GM23338 (cell line): Measurements from ENCODE around the gene DEPDC5. TPM values are rescaled to one million over a fixed set of nuclear protein-coding genes. Genes with fewer than 3 reads are reported as not detected.

Experiments used
- ATAC-seq: fragments of 200-7000 bp; cut with Tn5 transposase; 3 replicates; pipeline ENCODE4 v1.9.1; 2020
- DNase-seq: peaks from one replicate; pipeline ENCODE4 v3.0.0-alpha.2; 2015; ENCODE audit warnings: low spot score
- H2AFZ ChIP-seq: fragments of 200-600 bp; sonication (generic); 2 replicates; pipeline ENCODE4 v1.8.0; 2016; ENCODE audit warnings: antibody characterized with exemption, mild to moderate bottlenecking, moderate library complexity
- H3F3A ChIP-seq: fragments of 200-600 bp; sonication (generic); replicated peaks from 2 replicates; pipeline ENCODE4 v1.8.0; 2017; ENCODE audit warnings: antibody characterized with exemption, mixed run types, low read depth
- H3K27ac ChIP-seq: fragments of 200-600 bp; sonication (generic); 2 replicates; pipeline ENCODE4 v1.6.1; 2016; ENCODE audit warnings: low read depth
- H3K27me3 ChIP-seq: fragments of 200-600 bp; sonication (generic); 2 replicates; pipeline ENCODE4 v1.8.0; 2016; ENCODE audit warnings: mild to moderate bottlenecking, mixed run types, moderate library complexity; ENCODE audit not compliant: insufficient read depth
- H3K36me3 ChIP-seq: fragments of 200-600 bp; sonication (generic); 2 replicates; pipeline ENCODE4 v1.8.0; 2016; ENCODE audit warnings: mild to moderate bottlenecking; ENCODE audit not compliant: insufficient read depth
- H3K4me1 ChIP-seq: fragments of 200-600 bp; sonication (generic); 2 replicates; pipeline ENCODE4 v1.8.0; 2016; ENCODE audit warnings: mild to moderate bottlenecking, moderate library complexity; ENCODE audit not compliant: insufficient read depth
- H3K4me2 ChIP-seq: fragments of 200-600 bp; sonication (generic); 2 replicates; pipeline ENCODE4 v1.7.1; 2017; ENCODE audit warnings: mixed run types
- H3K4me3 ChIP-seq: fragments of 200-600 bp; sonication (generic); 2 replicates; pipeline ENCODE4 v1.6.1; 2016; ENCODE audit warnings: mixed run types
- H3K79me2 ChIP-seq: fragments of 200-600 bp; sonication (generic); replicated peaks from 2 replicates; pipeline ENCODE4 v1.8.0; 2017; ENCODE audit warnings: mild to moderate bottlenecking; ENCODE audit not compliant: insufficient read depth
- H3K9me2 ChIP-seq: fragments of 200-600 bp; sonication (generic); 2 replicates; pipeline ENCODE4 v1.8.0; 2017; ENCODE audit not compliant: insufficient read depth
- H4K20me1 ChIP-seq: fragments of 200-600 bp; sonication (generic); replicated peaks from 2 replicates; pipeline ENCODE4 v1.8.0; 2017; ENCODE audit warnings: mild to moderate bottlenecking; ENCODE audit not compliant: insufficient read depth
- H3K27ac Mint-ChIP-seq: 2 replicates; pipeline ENCODE4 v1.8.0; 2020; ENCODE audit warnings: inconsistent platforms, mild to moderate bottlenecking, moderate library complexity, mixed read lengths
- H3K27me3 Mint-ChIP-seq: 3 replicates; pipeline ENCODE4 v1.8.0; 2022; ENCODE audit warnings: low read depth, mild to moderate bottlenecking, moderate library complexity, mixed read lengths, inconsistent platforms; ENCODE audit not compliant: insufficient read depth, poor library complexity
- H3K36me3 Mint-ChIP-seq: 3 replicates; pipeline ENCODE4 v1.8.0; 2021; ENCODE audit warnings: low read depth, mild to moderate bottlenecking, inconsistent platforms, moderate library complexity, mixed read lengths
- H3K4me1 Mint-ChIP-seq: 3 replicates; pipeline ENCODE4 v1.8.0; 2020; ENCODE audit warnings: mild to moderate bottlenecking, inconsistent platforms, mixed read lengths
- H3K4me3 Mint-ChIP-seq: 3 replicates; pipeline ENCODE4 v1.8.0; 2021; ENCODE audit warnings: moderate library complexity, mild to moderate bottlenecking, inconsistent platforms, mixed read lengths
- H3K9me3 Mint-ChIP-seq: 3 replicates; pipeline ENCODE4 v1.8.0; 2020; ENCODE audit warnings: moderate library complexity, mild to moderate bottlenecking, inconsistent platforms, mixed read lengths
- CREB1 ChIP-seq: fragments of 250-450 bp; sonication (Bioruptor Pico); IDR thresholded peaks from 2 replicates; pipeline ENCODE4 v1.5.0; 2020; ENCODE audit warnings: low read depth, mild to moderate bottlenecking, moderate library complexity
- ETS1 ChIP-seq: IDR thresholded peaks from 2 replicates; pipeline ENCODE4 v1.6.1; 2016; ENCODE audit warnings: antibody characterized with exemption
- EZH2 ChIP-seq: fragments of 200-600 bp; sonication (generic); IDR thresholded peaks from one replicate; pipeline ENCODE4 v1.8.0; 2017; ENCODE audit warnings: antibody characterized with exemption, mild to moderate bottlenecking, low read depth; ENCODE audit not compliant: unreplicated experiment
- JUNB ChIP-seq: IDR thresholded peaks from one replicate; pipeline ENCODE4 v1.6.1; 2016; ENCODE audit warnings: antibody characterized with exemption; ENCODE audit not compliant: unreplicated experiment
- POLR2AphosphoS5 ChIP-seq: IDR thresholded peaks from 2 replicates; pipeline ENCODE4 v1.6.1; 2016; ENCODE audit warnings: antibody characterized with exemption, low read depth
- STAT1 ChIP-seq: IDR thresholded peaks from one replicate; pipeline ENCODE4 v1.6.1; 2016; ENCODE audit warnings: antibody characterized with exemption; ENCODE audit not compliant: unreplicated experiment
- ZNF114 ChIP-seq: fragments of 250-450 bp; sonication (Bioruptor Pico); IDR thresholded peaks from 2 replicates; pipeline ENCODE4 v1.5.0; 2020; ENCODE audit warnings: mild to moderate bottlenecking, moderate library complexity
- polyA plus RNA-seq: library from polyadenylated mRNA; unstranded; fragments of >200 nt; fragmentation: Nextera tagmentation; extraction: Ambion mirVana; gene quantifications from 2 replicates; pipeline ENCODE4 v1.2.1, GENCODE V29; 2016
- total RNA-seq: library from RNA; depleted of rRNA; stranded (reverse); fragments of >200 nt; shearing (Covaris generic); gene quantifications from 2 replicates; pipeline ENCODE4 v1.2.3, GENCODE V29; 2014
- TF ChIP-seq, protein P1 (sequence below): fragments of 250-450 bp; sonication (Bioruptor Pico); IDR thresholded peaks from 2 replicates; pipeline ENCODE4 v1.5.0; 2020; ENCODE audit warnings: mild to moderate bottlenecking, moderate library complexity

The DEPDC5 gene
- total and polyA plus RNA-seq, 2 experiments from 2014 or later, result 18.7 to 19.7 TPM

GRCh38 chr22:31852691-31853421 lies 99.0 kb downstream of the DEPDC5 start:
- Histone ChIP-seq H3K4me2 (no peak overlapping the region), H3K4me1 (peaks cover 4% of the 10 kb centered on the region; the same call in 1 of the 2 replicates), H3K27ac (no peak overlapping the region), H4K20me1 (no peaks in the 10 kb centered on the region), H2AFZ (no peak overlapping the region), H3K79me2 (no peaks in the 10 kb centered on the region), H3K9me2 (no peaks in the 10 kb centered on the region), H3K27me3 (no peaks in the 10 kb centered on the region), H3K4me3 (no peak overlapping the region), H3K36me3 (peaks cover 3% of the 10 kb centered on the region; the same call in 1 of the 2 replicates), H3F3A (no peaks in the 10 kb centered on the region)
- H3K36me3 Mint-ChIP-seq, result peaks cover 19% of the 10 kb centered on the region
- ATAC-seq (no peak), DNase-seq (no peak)
- H3K9me3 Mint-ChIP-seq, result peaks cover 11% of the 10 kb centered on the region
- no peak overlapping the region for H3K4me3 Mint-ChIP-seq
- H3K27me3 Mint-ChIP-seq, result no peaks in the 10 kb centered on the region
- TF ChIP-seq, protein P1, sequence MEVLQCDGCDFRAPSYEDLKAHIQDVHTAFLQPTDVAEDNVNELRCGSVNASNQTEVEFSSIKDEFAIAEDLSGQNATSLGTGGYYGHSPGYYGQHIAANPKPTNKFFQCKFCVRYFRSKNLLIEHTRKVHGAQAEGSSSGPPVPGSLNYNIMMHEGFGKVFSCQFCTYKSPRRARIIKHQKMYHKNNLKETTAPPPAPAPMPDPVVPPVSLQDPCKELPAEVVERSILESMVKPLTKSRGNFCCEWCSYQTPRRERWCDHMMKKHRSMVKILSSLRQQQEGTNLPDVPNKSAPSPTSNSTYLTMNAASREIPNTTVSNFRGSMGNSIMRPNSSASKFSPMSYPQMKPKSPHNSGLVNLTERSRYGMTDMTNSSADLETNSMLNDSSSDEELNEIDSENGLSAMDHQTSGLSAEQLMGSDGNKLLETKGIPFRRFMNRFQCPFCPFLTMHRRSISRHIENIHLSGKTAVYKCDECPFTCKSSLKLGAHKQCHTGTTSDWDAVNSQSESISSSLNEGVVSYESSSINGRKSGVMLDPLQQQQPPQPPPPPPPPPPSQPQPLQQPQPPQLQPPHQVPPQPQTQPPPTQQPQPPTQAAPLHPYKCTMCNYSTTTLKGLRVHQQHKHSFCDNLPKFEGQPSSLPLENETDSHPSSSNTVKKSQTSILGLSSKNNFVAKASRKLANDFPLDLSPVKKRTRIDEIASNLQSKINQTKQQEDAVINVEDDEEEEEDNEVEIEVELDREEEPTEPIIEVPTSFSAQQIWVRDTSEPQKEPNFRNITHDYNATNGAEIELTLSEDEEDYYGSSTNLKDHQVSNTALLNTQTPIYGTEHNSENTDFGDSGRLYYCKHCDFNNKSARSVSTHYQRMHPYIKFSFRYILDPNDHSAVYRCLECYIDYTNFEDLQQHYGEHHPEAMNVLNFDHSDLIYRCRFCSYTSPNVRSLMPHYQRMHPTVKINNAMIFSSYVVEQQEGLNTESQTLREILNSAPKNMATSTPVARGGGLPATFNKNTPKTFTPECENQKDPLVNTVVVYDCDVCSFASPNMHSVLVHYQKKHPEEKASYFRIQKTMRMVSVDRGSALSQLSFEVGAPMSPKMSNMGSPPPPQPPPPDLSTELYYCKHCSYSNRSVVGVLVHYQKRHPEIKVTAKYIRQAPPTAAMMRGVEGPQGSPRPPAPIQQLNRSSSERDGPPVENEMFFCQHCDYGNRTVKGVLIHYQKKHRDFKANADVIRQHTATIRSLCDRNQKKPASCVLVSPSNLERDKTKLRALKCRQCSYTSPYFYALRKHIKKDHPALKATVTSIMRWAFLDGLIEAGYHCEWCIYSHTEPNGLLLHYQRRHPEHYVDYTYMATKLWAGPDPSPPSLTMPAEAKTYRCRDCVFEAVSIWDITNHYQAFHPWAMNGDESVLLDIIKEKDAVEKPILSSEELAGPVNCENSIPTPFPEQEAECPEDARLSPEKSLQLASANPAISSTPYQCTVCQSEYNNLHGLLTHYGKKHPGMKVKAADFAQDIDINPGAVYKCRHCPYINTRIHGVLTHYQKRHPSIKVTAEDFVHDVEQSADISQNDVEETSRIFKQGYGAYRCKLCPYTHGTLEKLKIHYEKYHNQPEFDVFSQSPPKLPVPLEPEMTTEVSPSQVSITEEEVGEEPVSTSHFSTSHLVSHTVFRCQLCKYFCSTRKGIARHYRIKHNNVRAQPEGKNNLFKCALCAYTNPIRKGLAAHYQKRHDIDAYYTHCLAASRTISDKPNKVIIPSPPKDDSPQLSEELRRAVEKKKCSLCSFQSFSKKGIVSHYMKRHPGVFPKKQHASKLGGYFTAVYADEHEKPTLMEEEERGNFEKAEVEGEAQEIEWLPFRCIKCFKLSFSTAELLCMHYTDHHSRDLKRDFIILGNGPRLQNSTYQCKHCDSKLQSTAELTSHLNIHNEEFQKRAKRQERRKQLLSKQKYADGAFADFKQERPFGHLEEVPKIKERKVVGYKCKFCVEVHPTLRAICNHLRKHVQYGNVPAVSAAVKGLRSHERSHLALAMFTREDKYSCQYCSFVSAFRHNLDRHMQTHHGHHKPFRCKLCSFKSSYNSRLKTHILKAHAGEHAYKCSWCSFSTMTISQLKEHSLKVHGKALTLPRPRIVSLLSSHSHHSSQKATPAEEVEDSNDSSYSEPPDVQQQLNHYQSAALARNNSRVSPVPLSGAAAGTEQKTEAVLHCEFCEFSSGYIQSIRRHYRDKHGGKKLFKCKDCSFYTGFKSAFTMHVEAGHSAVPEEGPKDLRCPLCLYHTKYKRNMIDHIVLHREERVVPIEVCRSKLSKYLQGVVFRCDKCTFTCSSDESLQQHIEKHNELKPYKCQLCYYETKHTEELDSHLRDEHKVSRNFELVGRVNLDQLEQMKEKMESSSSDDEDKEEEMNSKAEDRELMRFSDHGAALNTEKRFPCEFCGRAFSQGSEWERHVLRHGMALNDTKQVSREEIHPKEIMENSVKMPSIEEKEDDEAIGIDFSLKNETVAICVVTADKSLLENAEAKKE (CRISPR knock-in tag), result no peak
- peaks cover 9% of the 10 kb centered on the region; the same call in 2 of the 3 replicates for H3K4me1 Mint-ChIP-seq
- H3K27ac Mint-ChIP-seq, result no peak overlapping the region

- no peak overlapping the region for H3K4me3 ChIP-seq
- no peaks in the 10 kb centered on the region for H3K36me3 ChIP-seq
- H3K4me1 ChIP-seq, result peaks cover 4% of the 10 kb centered on the region; the same call in 1 of the 2 replicates
- H3K9me3 Mint-ChIP-seq, result peaks cover 2% of the 10 kb centered on the region; the same call in 1 of the 3 replicates
- H4K20me1 ChIP-seq, result no peaks in the 10 kb centered on the region
- no peaks in the 10 kb centered on the region for H3K27me3 Mint-ChIP-seq
- H3K27ac ChIP-seq, result no peak overlapping the region
- peaks cover 9% of the 10 kb centered on the region for H3K36me3 Mint-ChIP-seq
- H3K4me3 Mint-ChIP-seq, result no peak overlapping the region
- no peaks in the 10 kb centered on the region for H3K27me3 ChIP-seq
- H3K4me2 ChIP-seq, result no peak overlapping the region
- no peaks in the 10 kb centered on the region for H3F3A ChIP-seq
- no peak for DNase-seq
- no peaks in the 10 kb centered on the region for H3K9me2 ChIP-seq
- peaks cover 7% of the 10 kb centered on the region; the same call in 2 of the 3 replicates for H3K4me1 Mint-ChIP-seq
- H2AFZ ChIP-seq, result no peak overlapping the region
- no peak overlapping the region for H3K27ac Mint-ChIP-seq
- no peak for ATAC-seq
- H3K79me2 ChIP-seq, result no peaks in the 10 kb centered on the region
- TF ChIP-seq ETS1, result no peak
- no peak for TF ChIP-seq CREB1 (CRISPR knock-in tag)
- TF ChIP-seq STAT1, result no peak
- TF ChIP-seq POLR2AphosphoS5, result no peak
- TF ChIP-seq ZNF114 (CRISPR knock-in tag), result no peak
- TF ChIP-seq EZH2, result no peak
- TF ChIP-seq JUNB, result no peak
Measured at GRCh38 chr22:31853736-31854495, 100.1 kb downstream of the DEPDC5 start.
